A549 treated with ZK216348 at 1 μM for 4 hours (cell line): ENCODE measurements around the gene ZNF264. TPM values are rescaled to one million over a fixed set of nuclear protein-coding genes. Genes with fewer than 3 reads are reported as not detected.

Experiments
- total RNA-seq: library from RNA; stranded (reverse); fragments of 200-300 nt; extraction: Qiagen RNA extraction; gene quantifications from 5 replicates; pipeline ENCODE4 v1.2.3, GENCODE V29; 2022; ENCODE audit warnings: low read depth

The ZNF264 gene
- total RNA-seq: 6.3 to 10.3 TPM (median 8.6 TPM) in 5 replicates

DNA sequence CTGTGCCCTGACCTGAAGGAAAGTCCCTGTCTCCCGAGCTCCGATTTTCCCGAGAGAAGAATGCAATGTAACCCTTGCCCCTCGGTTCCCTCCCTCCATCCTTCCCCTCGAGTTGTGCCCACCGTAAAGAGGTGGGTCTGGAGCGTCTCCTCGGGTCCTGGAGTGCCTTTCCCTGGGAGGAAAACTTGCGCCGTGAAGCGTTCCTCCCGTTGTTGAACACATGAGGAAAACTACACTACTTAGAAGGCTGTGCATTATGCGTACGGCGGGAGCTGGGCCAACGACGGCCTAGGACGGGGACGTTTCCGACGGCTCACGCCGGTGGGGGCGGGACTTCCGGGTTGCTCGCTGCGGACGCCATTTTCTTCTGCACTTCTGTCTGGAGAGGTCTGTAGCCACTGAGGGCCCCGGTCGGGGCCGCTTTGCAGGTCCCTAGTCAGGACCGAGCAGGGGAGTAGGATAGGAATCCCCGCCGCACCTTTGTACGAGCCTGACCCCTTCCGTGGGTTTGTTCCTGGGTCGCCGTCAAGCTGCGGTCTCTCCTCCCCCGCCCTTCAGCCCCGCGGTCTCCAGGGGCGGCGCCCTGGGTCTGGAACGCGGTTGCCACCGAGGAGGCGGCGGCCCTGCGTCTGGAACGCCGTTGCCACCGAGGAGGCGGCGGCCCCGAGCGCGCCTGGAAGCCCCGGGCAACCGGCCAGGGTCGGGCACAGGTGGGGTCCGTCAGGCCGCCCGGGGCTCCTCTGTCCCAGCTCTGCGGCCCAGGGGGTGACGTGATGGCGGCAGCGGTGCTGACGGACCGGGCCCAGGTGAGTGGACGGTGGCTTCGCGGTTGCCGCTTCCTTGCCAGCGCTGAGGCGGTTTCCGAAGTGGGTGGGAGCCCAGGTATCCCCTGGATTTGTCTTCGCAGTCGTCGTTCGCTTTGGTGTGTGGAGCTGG is at the start of gene ZNF264:
ZNF264 (plus strand) TSS at position 360 of the 936 bp plus-strand sequence; CDS start at position 774, 414 bp downstream.

GRCh38 chr19:57167385-57167784 is 23.9 kb upstream of the ZNF264 start, which contains the start of gene DUXA:
Gene DUXA (minus strand): TSS chr19:57167485. CDS start chr19:57167443, 42 bp downstream.

DNA sequence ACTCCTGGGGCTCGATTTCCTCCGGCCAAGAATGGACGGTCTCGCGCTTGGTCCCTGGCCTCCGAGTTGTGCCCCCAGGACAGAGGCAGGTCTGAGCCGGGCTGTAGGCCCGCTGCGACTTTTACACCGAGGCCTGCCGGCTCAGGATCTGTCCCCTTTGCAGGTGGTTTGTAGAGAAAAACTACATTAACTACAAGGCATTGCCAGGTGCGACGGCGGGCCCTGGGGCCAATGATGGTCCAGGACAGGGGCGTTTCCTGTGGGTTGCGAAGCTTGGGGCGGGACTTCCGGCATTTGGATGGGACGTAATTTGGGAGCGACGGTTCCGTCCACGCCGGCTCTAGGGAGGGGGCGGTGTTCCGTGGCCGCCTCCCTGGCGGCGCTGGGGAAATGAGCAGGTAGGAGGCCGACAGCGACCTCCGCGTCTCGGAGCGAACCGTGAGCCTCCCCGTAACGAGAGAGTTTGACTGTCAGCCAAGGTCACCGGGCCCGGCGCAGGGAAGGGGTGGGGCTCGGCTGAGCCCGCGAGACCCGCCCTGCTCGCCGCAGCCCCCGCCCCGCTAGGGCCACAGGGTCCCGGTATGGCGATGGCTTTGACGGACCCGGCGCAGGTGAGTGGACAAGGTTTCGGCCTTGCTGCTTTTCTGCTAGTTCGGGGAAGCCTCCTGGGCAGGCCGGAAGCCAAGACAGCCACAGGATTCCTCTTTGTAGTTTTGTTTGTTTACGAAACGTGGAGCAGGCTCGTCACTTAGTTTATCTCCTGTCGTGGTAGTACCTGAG is 49.2 kb downstream of the ZNF264 start, which contains the start of gene ZNF805:
ZNF805 (plus strand) TSS at position 322 of the 780 bp plus-strand sequence; CDS start at position 582, 260 bp downstream.

Other genes starting within 250 kb of the ZNF264 start
- gene USP29, start 71.5 kb upstream of the ZNF264 start, total RNA-seq: not detected in 5 replicates
- gene ZIM3, start 46.3 kb upstream of the ZNF264 start, total RNA-seq: not detected in 5 replicates
- gene DUXA, start 24.0 kb upstream of the ZNF264 start, total RNA-seq: not detected in 5 replicates
- gene AURKC, start 39.5 kb downstream of the ZNF264 start, total RNA-seq: 0.26 to 0.53 TPM (median 0.38 TPM) in 3 of 5 replicates, not detected in the others
- gene ZNF805, start 49.1 kb downstream of the ZNF264 start, total RNA-seq: 1.1 to 2.6 TPM (median 2.1 TPM) in 5 replicates
- gene ZNF460, start 89.0 kb downstream of the ZNF264 start, total RNA-seq: 0.85 to 1.5 TPM (median 1.2 TPM) in 5 replicates
- 1.3 to 2.1 TPM (median 1.8 TPM) in 5 replicates for gene ZNF543, start 129.0 kb downstream of the ZNF264 start, total RNA-seq
- gene ZNF304, start 159.8 kb downstream of the ZNF264 start, total RNA-seq: 1.8 to 2.3 TPM (median 2.1 TPM) in 5 replicates
- 12.2 to 16.4 TPM (median 13.2 TPM) in 5 replicates for gene TRAPPC2B, start 172.1 kb downstream of the ZNF264 start, total RNA-seq
- 1.2 to 3.6 TPM (median 1.8 TPM) in 5 replicates for gene ZNF547, start 172.1 kb downstream of the ZNF264 start, total RNA-seq
- gene ZNF548, start 198.4 kb downstream of the ZNF264 start, total RNA-seq: 3.2 to 4.6 TPM (median 4.1 TPM) in 5 replicates
- 4.2 to 6.4 TPM (median 4.9 TPM) in 5 replicates for gene ZNF17, start 219.7 kb downstream of the ZNF264 start, total RNA-seq
- gene ZNF749, start 243.8 kb downstream of the ZNF264 start, total RNA-seq: 12.5 to 19.1 TPM (median 15.3 TPM) in 5 replicates